Measurements from ENCODE around the gene IKBKG. TPM values are rescaled to one million over a fixed set of nuclear protein-coding genes. Genes with fewer than 3 reads are reported as not detected.
A peak's percentile ranks its signal among the peaks of the same experiment; 100 is the strongest.
"Not testable (repeated sequence)": the region's sequence is repeated elsewhere in the genome, so short reads cannot be mapped to it uniquely, and the experiment has no call there.

IKBKG gene
- total and polyA plus RNA-seq, 9 donors: 1.5 to 28.6 (median 16.1) TPM

- TF ChIP-seq POLR2A (IDR thresholded peaks at IDR 0.05) (no peak), EP300 (IDR thresholded peaks at IDR 0.05) (no peak)
- TF ChIP-seq, protein P1, sequence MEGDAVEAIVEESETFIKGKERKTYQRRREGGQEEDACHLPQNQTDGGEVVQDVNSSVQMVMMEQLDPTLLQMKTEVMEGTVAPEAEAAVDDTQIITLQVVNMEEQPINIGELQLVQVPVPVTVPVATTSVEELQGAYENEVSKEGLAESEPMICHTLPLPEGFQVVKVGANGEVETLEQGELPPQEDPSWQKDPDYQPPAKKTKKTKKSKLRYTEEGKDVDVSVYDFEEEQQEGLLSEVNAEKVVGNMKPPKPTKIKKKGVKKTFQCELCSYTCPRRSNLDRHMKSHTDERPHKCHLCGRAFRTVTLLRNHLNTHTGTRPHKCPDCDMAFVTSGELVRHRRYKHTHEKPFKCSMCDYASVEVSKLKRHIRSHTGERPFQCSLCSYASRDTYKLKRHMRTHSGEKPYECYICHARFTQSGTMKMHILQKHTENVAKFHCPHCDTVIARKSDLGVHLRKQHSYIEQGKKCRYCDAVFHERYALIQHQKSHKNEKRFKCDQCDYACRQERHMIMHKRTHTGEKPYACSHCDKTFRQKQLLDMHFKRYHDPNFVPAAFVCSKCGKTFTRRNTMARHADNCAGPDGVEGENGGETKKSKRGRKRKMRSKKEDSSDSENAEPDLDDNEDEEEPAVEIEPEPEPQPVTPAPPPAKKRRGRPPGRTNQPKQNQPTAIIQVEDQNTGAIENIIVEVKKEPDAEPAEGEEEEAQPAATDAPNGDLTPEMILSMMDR (IDR thresholded peaks at IDR 0.05): no peak
- H3K9me3 ChIP-seq: no peaks in the 10 kb centered on the region
- 34 to 43% (median 42%) methylated on average over 9 of the region's 9 CpGs for WGBS, 3 donors
- no peaks in the 10 kb centered on the region for H3K27me3 ChIP-seq
- H3K36me3 ChIP-seq: no peaks in the 10 kb centered on the region
- peak overlapping the region; percentile 65 for H3K4me3 ChIP-seq
- DNase-seq: no peak
- intact Hi-C loops (cut with DNase I): no loop called here
- H3K4me1 ChIP-seq (ENCODE audit: insufficient read depth): peaks cover under 1% of the 10 kb centered on the region
- no peak overlapping the region for H3K27ac ChIP-seq
Observed at GRCh38 chrX:154548028-154548316, 552 bp downstream of the IKBKG start.

GRCh38 chrX:154549766-154550165, 2.3 kb downstream of the IKBKG start:
- H3K4me3 ChIP-seq: no peak overlapping the region
- no peak for DNase-seq
- 76 to 85% (median 77%) methylated on average over 1 of the region's 1 CpG for WGBS, 3 donors
- intact Hi-C loops (cut with DNase I): no loop called here
- no peaks in the 10 kb centered on the region for H3K4me1 ChIP-seq (ENCODE audit: insufficient read depth)
- TF ChIP-seq, protein P1 (IDR thresholded peaks at IDR 0.05): no peak
- no peak for TF ChIP-seq EP300 (IDR thresholded peaks at IDR 0.05)
- TF ChIP-seq POLR2A (IDR thresholded peaks at IDR 0.05): no peak
- no peak overlapping the region for H3K27ac ChIP-seq
- H3K27me3 ChIP-seq: no peaks in the 10 kb centered on the region
- H3K9me3 ChIP-seq: no peaks in the 10 kb centered on the region
- no peaks in the 10 kb centered on the region for H3K36me3 ChIP-seq

DNA sequence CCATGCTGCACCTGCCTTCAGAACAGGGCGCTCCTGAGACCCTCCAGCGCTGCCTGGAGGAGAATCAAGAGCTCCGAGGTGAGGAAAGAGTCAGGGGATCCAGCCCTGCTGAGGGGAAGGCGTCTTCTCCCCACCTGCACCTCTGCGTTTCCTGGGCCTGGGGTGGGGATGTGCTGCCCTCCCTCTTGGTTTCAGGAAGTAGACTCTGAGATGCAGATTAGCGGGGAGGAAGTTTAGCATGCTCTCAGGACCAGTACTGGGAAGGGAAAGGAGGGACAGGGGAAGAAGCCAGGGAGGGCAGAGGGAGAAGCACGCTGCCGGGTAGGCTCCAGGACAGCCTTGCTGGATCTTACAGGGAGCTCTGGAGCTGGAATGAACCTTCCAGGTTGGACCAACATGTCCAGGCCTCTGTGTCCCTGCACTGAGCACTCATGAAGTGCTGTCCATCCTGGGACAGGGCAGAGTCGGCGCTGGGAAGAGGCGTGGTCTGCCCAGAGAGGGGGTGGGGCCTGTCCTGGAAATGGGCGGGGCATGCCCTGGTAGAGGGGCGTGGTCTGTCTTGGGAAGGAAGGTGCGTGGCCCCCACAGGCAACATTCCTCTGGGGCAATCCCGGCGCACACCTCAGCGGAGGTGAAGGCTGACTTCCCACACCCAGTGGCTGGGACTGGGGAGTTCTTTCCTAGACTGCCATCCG, 4.8 kb downstream of the IKBKG start:
- H3K4me1 ChIP-seq (ENCODE audit: insufficient read depth); H3K4me3 ChIP-seq; H3K27me3 ChIP-seq; H3K9me3 ChIP-seq; DNase-seq; intact Hi-C loops (cut with DNase I); H3K27ac ChIP-seq; H3K36me3 ChIP-seq: not testable (repeated sequence)
- 85 to 88% (median 86%) methylated on average over 8 to 12 of the region's 18 CpGs for WGBS, 3 donors

GRCh38 chrX:154558060-154558690, 10.8 kb downstream of the IKBKG start:
- H3K27me3 ChIP-seq; H3K36me3 ChIP-seq; H3K4me3 ChIP-seq; DNase-seq; H3K9me3 ChIP-seq; H3K4me1 ChIP-seq (ENCODE audit: insufficient read depth); H3K27ac ChIP-seq; intact Hi-C loops (cut with DNase I): not testable (repeated sequence)
- WGBS, 3 donors: 78 to 82% methylated on average over 4 to 5 of the region's 24 CpGs; no CpG with 5 or more reads in 1 of the 3 donors

DNA sequence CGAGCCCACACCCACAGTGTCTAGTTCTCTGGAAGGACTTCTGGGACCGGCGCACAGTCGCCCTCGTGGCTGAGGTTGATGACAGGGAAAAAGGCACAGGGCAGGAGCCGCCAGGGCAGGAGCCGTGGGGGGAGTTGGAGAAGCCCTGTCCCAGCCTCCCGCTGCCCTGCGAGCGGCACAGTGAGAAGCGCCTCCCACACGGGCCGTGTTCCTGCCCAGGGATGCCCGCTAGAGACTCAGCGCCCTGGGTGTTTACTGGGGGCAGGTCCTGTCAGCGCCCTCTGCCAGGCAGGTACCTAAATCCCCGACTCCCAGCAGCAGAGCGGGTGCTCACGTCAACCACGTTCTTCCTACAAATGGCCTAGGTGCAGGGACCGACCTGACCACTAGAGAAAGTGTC, 11.5 kb downstream of the IKBKG start:
- H3K27me3 ChIP-seq; intact Hi-C loops (cut with DNase I); H3K9me3 ChIP-seq; H3K36me3 ChIP-seq; DNase-seq; H3K4me3 ChIP-seq; H3K4me1 ChIP-seq (ENCODE audit: insufficient read depth); H3K27ac ChIP-seq: not testable (repeated sequence)
- 91% methylated on average over 10 of the region's 21 CpGs; no CpG with 5 or more reads in 2 of the 3 donors for WGBS, 3 donors

DNA sequence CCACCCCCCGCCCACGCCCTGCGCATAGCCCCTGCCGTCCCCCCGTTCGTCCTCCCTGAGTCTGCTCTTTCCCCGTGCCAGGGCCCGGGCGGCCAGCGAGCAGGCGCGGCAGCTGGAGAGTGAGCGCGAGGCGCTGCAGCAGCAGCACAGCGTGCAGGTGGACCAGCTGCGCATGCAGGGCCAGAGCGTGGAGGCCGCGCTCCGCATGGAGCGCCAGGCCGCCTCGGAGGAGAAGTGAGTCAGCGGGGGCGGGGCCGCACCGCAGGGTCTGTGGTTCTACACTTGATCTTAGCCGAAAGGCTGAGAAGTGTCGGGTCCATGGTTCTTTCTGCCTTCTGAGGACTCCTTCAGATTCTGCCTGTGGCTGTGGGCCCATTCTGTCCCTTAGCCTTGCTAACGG, 12.9 kb downstream of the IKBKG start:
- WGBS, 3 donors: 76% methylated on average over 13 of the region's 31 CpGs; no CpG with 5 or more reads in 2 of the 3 donors
- H3K4me1 ChIP-seq (ENCODE audit: insufficient read depth); H3K36me3 ChIP-seq; H3K27me3 ChIP-seq; intact Hi-C loops (cut with DNase I); H3K9me3 ChIP-seq; DNase-seq; H3K27ac ChIP-seq; H3K4me3 ChIP-seq: not testable (repeated sequence)

- H3K9me3 ChIP-seq; DNase-seq; H3K4me1 ChIP-seq (ENCODE audit: insufficient read depth); H3K27ac ChIP-seq; H3K36me3 ChIP-seq; H3K4me3 ChIP-seq; intact Hi-C loops (cut with DNase I); H3K27me3 ChIP-seq: not testable (repeated sequence)
- WGBS, 3 donors: no CpG with 5 or more reads among the region's 10 CpGs
Observed at GRCh38 chrX:154562295-154562694, 14.9 kb downstream of the IKBKG start.

DNA sequence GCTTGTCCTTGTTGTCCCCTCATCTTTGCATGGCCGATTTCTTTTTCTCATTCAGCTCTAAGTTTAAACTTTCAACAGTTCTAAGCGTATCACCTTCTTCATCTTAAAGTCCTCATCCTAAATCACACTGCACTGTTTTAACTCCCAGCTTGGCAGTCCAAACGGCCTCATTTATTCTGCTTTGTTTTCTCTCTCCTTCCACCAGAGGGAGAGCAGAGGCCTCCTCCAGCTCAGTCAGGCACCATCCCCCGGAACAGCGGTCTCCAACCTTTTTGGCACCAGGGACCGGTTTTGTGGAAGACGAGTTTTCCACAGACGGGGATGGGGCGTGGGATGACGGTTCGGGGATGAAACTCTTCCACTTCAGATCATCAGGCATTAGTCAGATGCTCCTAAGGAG, 22.9 kb downstream of the IKBKG start:
- H3K27ac ChIP-seq: not testable (repeated sequence)

GRCh38 chrX:154573061-154573460, 25.6 kb downstream of the IKBKG start:
- H3K27ac ChIP-seq; H3K9me3 ChIP-seq; intact Hi-C loops (cut with DNase I); H3K27me3 ChIP-seq; DNase-seq; H3K4me1 ChIP-seq (ENCODE audit: insufficient read depth); H3K36me3 ChIP-seq; H3K4me3 ChIP-seq: not testable (repeated sequence)
- no CpG with 5 or more reads among the region's 10 CpGs for WGBS, 3 donors

More for the DNA sequence above, 22.9 kb downstream of the IKBKG start:
- intact Hi-C loops (cut with DNase I); DNase-seq; H3K4me3 ChIP-seq; H3K36me3 ChIP-seq; H3K4me1 ChIP-seq (ENCODE audit: insufficient read depth); H3K27me3 ChIP-seq; H3K9me3 ChIP-seq: not testable (repeated sequence)
- WGBS, 3 donors: no CpG with 5 or more reads among the region's 11 CpGs

DNA sequence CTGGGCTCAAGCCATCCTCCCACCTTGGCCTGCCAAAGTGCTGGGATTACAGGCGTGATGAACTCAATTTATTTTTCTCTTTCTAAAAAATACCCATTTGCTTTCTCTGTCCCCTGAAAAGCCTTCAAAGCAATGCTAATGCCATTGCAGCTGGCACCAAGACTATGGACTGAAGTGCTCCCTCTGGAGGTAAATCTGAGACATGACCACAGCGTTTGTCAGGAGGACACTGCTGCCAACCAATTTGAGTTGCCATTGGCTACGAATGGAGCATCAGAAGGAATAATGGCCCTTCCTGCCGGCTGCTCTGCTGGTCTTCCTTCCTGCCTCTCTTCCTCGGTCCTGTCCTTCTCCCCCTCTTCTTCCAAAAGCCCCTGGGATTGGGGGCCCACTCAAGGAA, 27.7 kb downstream of the IKBKG start:
- WGBS, 3 donors: no CpG with 5 or more reads among the region's 5 CpGs
- H3K36me3 ChIP-seq; DNase-seq; H3K27ac ChIP-seq; H3K9me3 ChIP-seq; intact Hi-C loops (cut with DNase I); H3K27me3 ChIP-seq; H3K4me3 ChIP-seq; H3K4me1 ChIP-seq (ENCODE audit: insufficient read depth): not testable (repeated sequence)

All from ovary (tissue), 9 donors.